ENCODE results near the gene NSDHL. TPM values are rescaled to one million over a fixed set of nuclear protein-coding genes. Genes with fewer than 3 reads are reported as not detected.

NSDHL gene
- total and polyA plus RNA-seq, 2 experiments from 2014 or later: 32.4 to 34.3 TPM

DNA sequence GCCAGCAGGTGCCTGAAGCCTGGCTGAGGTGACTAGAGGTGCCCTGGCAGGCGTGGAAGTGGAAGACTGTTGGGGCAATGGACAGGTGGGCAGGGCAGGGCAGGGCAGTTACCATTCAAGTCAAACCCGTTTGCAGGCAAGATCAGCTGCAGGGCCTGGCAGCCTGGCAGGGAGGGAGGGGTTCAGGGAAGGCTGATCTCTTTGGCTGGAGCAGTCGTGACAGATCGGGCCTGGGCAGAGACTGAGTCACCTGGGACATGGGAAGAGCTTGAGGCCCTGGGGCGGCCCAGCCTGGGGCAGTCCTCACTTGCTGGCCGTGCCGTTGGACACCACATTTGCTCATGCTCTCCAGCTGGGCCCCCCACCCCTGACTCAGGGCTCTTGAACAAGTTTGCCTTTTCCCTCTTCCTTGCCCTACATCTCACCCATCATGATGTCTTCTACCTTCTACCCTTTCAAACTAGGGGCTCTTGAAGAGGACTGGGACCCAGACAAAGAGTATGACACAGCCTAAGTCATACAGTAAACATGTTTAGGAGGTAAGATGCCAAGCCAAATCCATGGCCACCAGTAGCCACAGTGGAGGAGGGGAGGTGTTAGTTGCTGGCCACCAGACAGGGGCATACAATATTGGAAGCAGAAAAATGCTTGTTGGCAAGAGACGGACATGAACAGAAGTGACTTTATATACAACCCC is 65.0 kb downstream of the NSDHL start (continued):
- TF ChIP-seq, protein P1, sequence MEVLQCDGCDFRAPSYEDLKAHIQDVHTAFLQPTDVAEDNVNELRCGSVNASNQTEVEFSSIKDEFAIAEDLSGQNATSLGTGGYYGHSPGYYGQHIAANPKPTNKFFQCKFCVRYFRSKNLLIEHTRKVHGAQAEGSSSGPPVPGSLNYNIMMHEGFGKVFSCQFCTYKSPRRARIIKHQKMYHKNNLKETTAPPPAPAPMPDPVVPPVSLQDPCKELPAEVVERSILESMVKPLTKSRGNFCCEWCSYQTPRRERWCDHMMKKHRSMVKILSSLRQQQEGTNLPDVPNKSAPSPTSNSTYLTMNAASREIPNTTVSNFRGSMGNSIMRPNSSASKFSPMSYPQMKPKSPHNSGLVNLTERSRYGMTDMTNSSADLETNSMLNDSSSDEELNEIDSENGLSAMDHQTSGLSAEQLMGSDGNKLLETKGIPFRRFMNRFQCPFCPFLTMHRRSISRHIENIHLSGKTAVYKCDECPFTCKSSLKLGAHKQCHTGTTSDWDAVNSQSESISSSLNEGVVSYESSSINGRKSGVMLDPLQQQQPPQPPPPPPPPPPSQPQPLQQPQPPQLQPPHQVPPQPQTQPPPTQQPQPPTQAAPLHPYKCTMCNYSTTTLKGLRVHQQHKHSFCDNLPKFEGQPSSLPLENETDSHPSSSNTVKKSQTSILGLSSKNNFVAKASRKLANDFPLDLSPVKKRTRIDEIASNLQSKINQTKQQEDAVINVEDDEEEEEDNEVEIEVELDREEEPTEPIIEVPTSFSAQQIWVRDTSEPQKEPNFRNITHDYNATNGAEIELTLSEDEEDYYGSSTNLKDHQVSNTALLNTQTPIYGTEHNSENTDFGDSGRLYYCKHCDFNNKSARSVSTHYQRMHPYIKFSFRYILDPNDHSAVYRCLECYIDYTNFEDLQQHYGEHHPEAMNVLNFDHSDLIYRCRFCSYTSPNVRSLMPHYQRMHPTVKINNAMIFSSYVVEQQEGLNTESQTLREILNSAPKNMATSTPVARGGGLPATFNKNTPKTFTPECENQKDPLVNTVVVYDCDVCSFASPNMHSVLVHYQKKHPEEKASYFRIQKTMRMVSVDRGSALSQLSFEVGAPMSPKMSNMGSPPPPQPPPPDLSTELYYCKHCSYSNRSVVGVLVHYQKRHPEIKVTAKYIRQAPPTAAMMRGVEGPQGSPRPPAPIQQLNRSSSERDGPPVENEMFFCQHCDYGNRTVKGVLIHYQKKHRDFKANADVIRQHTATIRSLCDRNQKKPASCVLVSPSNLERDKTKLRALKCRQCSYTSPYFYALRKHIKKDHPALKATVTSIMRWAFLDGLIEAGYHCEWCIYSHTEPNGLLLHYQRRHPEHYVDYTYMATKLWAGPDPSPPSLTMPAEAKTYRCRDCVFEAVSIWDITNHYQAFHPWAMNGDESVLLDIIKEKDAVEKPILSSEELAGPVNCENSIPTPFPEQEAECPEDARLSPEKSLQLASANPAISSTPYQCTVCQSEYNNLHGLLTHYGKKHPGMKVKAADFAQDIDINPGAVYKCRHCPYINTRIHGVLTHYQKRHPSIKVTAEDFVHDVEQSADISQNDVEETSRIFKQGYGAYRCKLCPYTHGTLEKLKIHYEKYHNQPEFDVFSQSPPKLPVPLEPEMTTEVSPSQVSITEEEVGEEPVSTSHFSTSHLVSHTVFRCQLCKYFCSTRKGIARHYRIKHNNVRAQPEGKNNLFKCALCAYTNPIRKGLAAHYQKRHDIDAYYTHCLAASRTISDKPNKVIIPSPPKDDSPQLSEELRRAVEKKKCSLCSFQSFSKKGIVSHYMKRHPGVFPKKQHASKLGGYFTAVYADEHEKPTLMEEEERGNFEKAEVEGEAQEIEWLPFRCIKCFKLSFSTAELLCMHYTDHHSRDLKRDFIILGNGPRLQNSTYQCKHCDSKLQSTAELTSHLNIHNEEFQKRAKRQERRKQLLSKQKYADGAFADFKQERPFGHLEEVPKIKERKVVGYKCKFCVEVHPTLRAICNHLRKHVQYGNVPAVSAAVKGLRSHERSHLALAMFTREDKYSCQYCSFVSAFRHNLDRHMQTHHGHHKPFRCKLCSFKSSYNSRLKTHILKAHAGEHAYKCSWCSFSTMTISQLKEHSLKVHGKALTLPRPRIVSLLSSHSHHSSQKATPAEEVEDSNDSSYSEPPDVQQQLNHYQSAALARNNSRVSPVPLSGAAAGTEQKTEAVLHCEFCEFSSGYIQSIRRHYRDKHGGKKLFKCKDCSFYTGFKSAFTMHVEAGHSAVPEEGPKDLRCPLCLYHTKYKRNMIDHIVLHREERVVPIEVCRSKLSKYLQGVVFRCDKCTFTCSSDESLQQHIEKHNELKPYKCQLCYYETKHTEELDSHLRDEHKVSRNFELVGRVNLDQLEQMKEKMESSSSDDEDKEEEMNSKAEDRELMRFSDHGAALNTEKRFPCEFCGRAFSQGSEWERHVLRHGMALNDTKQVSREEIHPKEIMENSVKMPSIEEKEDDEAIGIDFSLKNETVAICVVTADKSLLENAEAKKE (CRISPR knock-in tag; IDR thresholded peaks at IDR 0.05): no peak
- TF ChIP-seq, protein P2, sequence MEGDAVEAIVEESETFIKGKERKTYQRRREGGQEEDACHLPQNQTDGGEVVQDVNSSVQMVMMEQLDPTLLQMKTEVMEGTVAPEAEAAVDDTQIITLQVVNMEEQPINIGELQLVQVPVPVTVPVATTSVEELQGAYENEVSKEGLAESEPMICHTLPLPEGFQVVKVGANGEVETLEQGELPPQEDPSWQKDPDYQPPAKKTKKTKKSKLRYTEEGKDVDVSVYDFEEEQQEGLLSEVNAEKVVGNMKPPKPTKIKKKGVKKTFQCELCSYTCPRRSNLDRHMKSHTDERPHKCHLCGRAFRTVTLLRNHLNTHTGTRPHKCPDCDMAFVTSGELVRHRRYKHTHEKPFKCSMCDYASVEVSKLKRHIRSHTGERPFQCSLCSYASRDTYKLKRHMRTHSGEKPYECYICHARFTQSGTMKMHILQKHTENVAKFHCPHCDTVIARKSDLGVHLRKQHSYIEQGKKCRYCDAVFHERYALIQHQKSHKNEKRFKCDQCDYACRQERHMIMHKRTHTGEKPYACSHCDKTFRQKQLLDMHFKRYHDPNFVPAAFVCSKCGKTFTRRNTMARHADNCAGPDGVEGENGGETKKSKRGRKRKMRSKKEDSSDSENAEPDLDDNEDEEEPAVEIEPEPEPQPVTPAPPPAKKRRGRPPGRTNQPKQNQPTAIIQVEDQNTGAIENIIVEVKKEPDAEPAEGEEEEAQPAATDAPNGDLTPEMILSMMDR (conservative IDR thresholded peaks at IDR 0.05; ENCODE audit: low read depth in 2 of 2): no peak
- TF ChIP-seq, protein P3, sequence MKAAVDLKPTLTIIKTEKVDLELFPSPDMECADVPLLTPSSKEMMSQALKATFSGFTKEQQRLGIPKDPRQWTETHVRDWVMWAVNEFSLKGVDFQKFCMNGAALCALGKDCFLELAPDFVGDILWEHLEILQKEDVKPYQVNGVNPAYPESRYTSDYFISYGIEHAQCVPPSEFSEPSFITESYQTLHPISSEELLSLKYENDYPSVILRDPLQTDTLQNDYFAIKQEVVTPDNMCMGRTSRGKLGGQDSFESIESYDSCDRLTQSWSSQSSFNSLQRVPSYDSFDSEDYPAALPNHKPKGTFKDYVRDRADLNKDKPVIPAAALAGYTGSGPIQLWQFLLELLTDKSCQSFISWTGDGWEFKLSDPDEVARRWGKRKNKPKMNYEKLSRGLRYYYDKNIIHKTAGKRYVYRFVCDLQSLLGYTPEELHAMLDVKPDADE (IDR thresholded peaks at IDR 0.05): no peak

DNA sequence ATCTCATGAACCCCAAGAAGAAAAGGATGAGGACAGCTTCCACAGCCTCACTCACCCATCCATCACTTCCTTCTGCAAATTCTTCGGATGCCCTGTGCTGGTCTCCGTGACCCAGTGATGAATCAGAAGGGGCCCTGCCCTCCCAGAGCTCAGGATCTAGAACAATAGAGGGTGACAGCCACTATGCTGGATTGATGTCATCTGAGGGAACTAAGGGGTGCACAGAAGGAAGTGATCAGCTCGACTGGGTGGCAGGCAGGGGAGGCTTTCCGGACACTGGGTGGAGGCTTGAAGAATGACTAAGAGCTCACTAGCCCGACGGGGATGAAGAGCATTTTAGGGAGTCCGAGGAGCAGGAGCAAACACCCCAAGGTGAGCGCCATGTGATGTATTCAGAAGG is 65.6 kb downstream of the NSDHL start:
- H3K79me2 ChIP-seq (replicated peaks; ENCODE audit: insufficient read depth): no peaks in the 10 kb centered on the region
- H4K20me1 ChIP-seq (replicated peaks; ENCODE audit: insufficient read depth): no peaks in the 10 kb centered on the region
- no peak overlapping the region for H3K27ac ChIP-seq (ENCODE audit: low read depth)
- Mint-ChIP-seq H3K27ac (no peak overlapping the region), H3K36me3 (ENCODE audit: low read depth) (no peaks in the 10 kb centered on the region; the same call in 1 of the 3 replicates), H3K27me3 (ENCODE audit: insufficient read depth, low read depth, poor library complexity) (peaks cover 3% of the 10 kb centered on the region), H3K4me1 (peaks cover 35% of the 10 kb centered on the region), H3K4me3 (peak overlapping the region; percentile 40; the same call in 2 of the 3 replicates), H3K9me3 (no peaks in the 10 kb centered on the region)
- H3K9me2 ChIP-seq (ENCODE audit: insufficient read depth): no peaks in the 10 kb centered on the region
- H3K4me2 ChIP-seq: no peak overlapping the region
- H3K27me3 ChIP-seq (ENCODE audit: insufficient read depth): no peaks in the 10 kb centered on the region
- H3K4me3 ChIP-seq: no peak overlapping the region
- H3K4me1 ChIP-seq (ENCODE audit: insufficient read depth): peaks cover 12% of the 10 kb centered on the region; the same call in 1 of the 2 replicates
- no peaks in the 10 kb centered on the region for H3F3A ChIP-seq (replicated peaks; ENCODE audit: low read depth)
- ATAC-seq: no peak
- TF ChIP-seq, protein P4, sequence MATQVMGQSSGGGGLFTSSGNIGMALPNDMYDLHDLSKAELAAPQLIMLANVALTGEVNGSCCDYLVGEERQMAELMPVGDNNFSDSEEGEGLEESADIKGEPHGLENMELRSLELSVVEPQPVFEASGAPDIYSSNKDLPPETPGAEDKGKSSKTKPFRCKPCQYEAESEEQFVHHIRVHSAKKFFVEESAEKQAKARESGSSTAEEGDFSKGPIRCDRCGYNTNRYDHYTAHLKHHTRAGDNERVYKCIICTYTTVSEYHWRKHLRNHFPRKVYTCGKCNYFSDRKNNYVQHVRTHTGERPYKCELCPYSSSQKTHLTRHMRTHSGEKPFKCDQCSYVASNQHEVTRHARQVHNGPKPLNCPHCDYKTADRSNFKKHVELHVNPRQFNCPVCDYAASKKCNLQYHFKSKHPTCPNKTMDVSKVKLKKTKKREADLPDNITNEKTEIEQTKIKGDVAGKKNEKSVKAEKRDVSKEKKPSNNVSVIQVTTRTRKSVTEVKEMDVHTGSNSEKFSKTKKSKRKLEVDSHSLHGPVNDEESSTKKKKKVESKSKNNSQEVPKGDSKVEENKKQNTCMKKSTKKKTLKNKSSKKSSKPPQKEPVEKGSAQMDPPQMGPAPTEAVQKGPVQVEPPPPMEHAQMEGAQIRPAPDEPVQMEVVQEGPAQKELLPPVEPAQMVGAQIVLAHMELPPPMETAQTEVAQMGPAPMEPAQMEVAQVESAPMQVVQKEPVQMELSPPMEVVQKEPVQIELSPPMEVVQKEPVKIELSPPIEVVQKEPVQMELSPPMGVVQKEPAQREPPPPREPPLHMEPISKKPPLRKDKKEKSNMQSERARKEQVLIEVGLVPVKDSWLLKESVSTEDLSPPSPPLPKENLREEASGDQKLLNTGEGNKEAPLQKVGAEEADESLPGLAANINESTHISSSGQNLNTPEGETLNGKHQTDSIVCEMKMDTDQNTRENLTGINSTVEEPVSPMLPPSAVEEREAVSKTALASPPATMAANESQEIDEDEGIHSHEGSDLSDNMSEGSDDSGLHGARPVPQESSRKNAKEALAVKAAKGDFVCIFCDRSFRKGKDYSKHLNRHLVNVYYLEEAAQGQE (IDR thresholded peaks at IDR 0.05; ENCODE audit: unreplicated experiment): no peak
- no peak overlapping the region for H2AFZ ChIP-seq
- H3K36me3 ChIP-seq (ENCODE audit: insufficient read depth): no peaks in the 10 kb centered on the region
- no peak for DNase-seq (ENCODE audit: low spot score)
